ENCODE results near the gene TMEM17.

Gene TMEM17

GRCh38 chr2:62539606-62540407, 33.8 kb upstream of the TMEM17 start:
- Histone ChIP-seq H3K9me2 (replicated peaks; ENCODE audit: insufficient read depth, low read length) (no peaks in the 10 kb centered on the region), H3F3A (ENCODE audit: insufficient read depth) (no peaks in the 10 kb centered on the region), H3K27ac (ENCODE audit: low read depth, low read length) (no peak overlapping the region), H3K79me2 (ENCODE audit: insufficient read depth, low read length) (no peaks in the 10 kb centered on the region), H3K4me2 (ENCODE audit: low read depth, low read length, poor library complexity, severe bottlenecking) (no peak overlapping the region), H4K20me1 (ENCODE audit: low read depth, low read length) (no peaks in the 10 kb centered on the region), H2AFZ (ENCODE audit: low read depth, low read length, severe bottlenecking) (no peak overlapping the region), H3K36me3 (ENCODE audit: low read length) (no peaks in the 10 kb centered on the region), H3K9me3 (ENCODE audit: insufficient read depth, low read length) (no peaks in the 10 kb centered on the region), H3K27me3 (ENCODE audit: low read length) (no peaks in the 10 kb centered on the region), H3K4me3 (ENCODE audit: insufficient read depth, low read length, poor library complexity, severe bottlenecking) (no peak overlapping the region), H3K9ac (ENCODE audit: low read length) (no peak overlapping the region)
- TF ChIP-seq, protein P1, sequence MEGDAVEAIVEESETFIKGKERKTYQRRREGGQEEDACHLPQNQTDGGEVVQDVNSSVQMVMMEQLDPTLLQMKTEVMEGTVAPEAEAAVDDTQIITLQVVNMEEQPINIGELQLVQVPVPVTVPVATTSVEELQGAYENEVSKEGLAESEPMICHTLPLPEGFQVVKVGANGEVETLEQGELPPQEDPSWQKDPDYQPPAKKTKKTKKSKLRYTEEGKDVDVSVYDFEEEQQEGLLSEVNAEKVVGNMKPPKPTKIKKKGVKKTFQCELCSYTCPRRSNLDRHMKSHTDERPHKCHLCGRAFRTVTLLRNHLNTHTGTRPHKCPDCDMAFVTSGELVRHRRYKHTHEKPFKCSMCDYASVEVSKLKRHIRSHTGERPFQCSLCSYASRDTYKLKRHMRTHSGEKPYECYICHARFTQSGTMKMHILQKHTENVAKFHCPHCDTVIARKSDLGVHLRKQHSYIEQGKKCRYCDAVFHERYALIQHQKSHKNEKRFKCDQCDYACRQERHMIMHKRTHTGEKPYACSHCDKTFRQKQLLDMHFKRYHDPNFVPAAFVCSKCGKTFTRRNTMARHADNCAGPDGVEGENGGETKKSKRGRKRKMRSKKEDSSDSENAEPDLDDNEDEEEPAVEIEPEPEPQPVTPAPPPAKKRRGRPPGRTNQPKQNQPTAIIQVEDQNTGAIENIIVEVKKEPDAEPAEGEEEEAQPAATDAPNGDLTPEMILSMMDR (IDR thresholded peaks at IDR 0.05; ENCODE audit: insufficient read depth, low read length, poor library complexity, severe bottlenecking), result no peak
- TF ChIP-seq EZH2phosphoT487 (conservative IDR thresholded peaks at IDR 0.05; ENCODE audit: low read length), result no peak

DNA sequence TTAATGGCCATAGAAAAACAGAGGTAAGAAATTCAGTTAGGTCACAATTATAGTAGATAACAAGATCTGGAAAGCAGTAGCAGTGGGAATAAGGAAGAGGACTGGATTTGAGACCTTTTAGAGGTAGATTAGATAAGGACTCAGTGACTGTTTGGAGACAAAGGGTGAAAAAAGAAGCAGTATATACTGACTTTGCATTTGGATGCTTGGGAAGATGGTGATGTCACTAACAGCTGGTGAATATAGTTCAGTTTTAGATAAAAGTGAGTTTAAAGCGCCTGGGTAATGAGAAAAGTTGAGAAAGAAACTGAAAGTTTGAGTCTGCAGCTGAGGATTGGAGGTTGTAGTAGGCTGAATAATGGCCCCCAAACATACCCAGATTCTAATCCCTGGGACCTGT, 32.8 kb upstream of the TMEM17 start:
- no peak overlapping the region for H3K4me2 ChIP-seq (ENCODE audit: low read depth, low read length, poor library complexity, severe bottlenecking)

DNA sequence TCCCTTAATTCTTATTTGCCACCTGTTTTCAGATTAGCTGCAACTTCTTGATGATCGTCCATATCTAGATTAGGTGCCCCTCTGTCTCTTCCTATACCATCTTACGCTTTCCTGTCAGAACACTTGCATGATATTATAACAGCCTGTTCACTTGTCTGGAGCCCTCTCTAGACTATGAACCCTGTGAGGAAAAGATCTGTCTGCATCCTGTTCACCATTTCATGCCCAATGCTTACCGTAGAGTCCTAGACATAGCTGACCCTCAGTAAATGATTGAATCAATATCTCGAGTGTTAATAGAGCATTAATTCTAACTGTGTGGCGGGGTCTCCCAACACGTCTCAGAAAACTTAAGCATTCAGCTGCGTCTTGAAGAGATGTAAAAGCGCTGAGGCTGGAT, 31.8 kb upstream of the TMEM17 start:
- Histone ChIP-seq H3K4me3 (ENCODE audit: insufficient read depth, low read length, poor library complexity, severe bottlenecking) (no peak overlapping the region), H3K9ac (ENCODE audit: low read length) (no peak overlapping the region), H2AFZ (ENCODE audit: low read depth, low read length, severe bottlenecking) (no peak overlapping the region), H3K9me3 (ENCODE audit: insufficient read depth, low read length) (no peaks in the 10 kb centered on the region), H3K27ac (ENCODE audit: low read depth, low read length) (no peak overlapping the region), H3K27me3 (ENCODE audit: low read length) (no peaks in the 10 kb centered on the region), H3K4me2 (ENCODE audit: low read depth, low read length, poor library complexity, severe bottlenecking) (no peak overlapping the region), H3F3A (ENCODE audit: insufficient read depth) (no peaks in the 10 kb centered on the region), H3K79me2 (ENCODE audit: insufficient read depth, low read length) (no peaks in the 10 kb centered on the region), H3K36me3 (ENCODE audit: low read length) (no peaks in the 10 kb centered on the region), H3K9me2 (replicated peaks; ENCODE audit: insufficient read depth, low read length) (no peaks in the 10 kb centered on the region), H4K20me1 (ENCODE audit: low read depth, low read length) (no peaks in the 10 kb centered on the region)
- TF ChIP-seq, protein P1 (IDR thresholded peaks at IDR 0.05; ENCODE audit: insufficient read depth, low read length, poor library complexity, severe bottlenecking), result no peak
- TF ChIP-seq EZH2phosphoT487 (conservative IDR thresholded peaks at IDR 0.05; ENCODE audit: low read length), result no peak

More for the DNA sequence above, 32.8 kb upstream of the TMEM17 start:
- H3K27me3 ChIP-seq (ENCODE audit: low read length), result no peaks in the 10 kb centered on the region
- no peak overlapping the region for H3K27ac ChIP-seq (ENCODE audit: low read depth, low read length)
- H3K36me3 ChIP-seq (ENCODE audit: low read length), result no peaks in the 10 kb centered on the region
- no peaks in the 10 kb centered on the region for H3K9me3 ChIP-seq (ENCODE audit: insufficient read depth, low read length)
- H3K9me2 ChIP-seq (replicated peaks; ENCODE audit: insufficient read depth, low read length), result no peaks in the 10 kb centered on the region
- no peaks in the 10 kb centered on the region for H3F3A ChIP-seq (ENCODE audit: insufficient read depth)
- H3K79me2 ChIP-seq (ENCODE audit: insufficient read depth, low read length), result no peaks in the 10 kb centered on the region
- H3K9ac ChIP-seq (ENCODE audit: low read length), result no peak overlapping the region
- H2AFZ ChIP-seq (ENCODE audit: low read depth, low read length, severe bottlenecking), result no peak overlapping the region
- no peak for TF ChIP-seq EZH2phosphoT487 (conservative IDR thresholded peaks at IDR 0.05; ENCODE audit: low read length)
- TF ChIP-seq, protein P1 (IDR thresholded peaks at IDR 0.05; ENCODE audit: insufficient read depth, low read length, poor library complexity, severe bottlenecking), result no peak
- no peak overlapping the region for H3K4me3 ChIP-seq (ENCODE audit: insufficient read depth, low read length, poor library complexity, severe bottlenecking)
- no peaks in the 10 kb centered on the region for H4K20me1 ChIP-seq (ENCODE audit: low read depth, low read length)

All from SU-DHL-6 (cell line).